T-helper 17 cell (primary cell): ENCODE data around the gene SLC22A14. TPM values are rescaled to one million over a fixed set of nuclear protein-coding genes. Genes with fewer than 3 reads are reported as not detected.

ENCODE experiments used
- total RNA-seq, 4 donors: library from RNA in 2 of 4; stranded (reverse) in 2 of 4; gene quantifications; one replicate each; pipeline ENCODE4 v1.2.3 and lab custom pipeline; 2022 to 2026

The SLC22A14 gene
- total RNA-seq, 2 donors from 2014 or later, result 0.23 TPM; not detected in 1

Other genes with a start within 250 kb of the SLC22A14 start
- gene DLEC1, start 243.1 kb upstream of the SLC22A14 start, total RNA-seq, result 10 to 100 TPM in 1 of 2 donors, 1 to 10 TPM in 1; 8.6 to 16.3 TPM
- 10 to 100 TPM; 78.2 to 79.3 TPM for gene ACAA1, start 145.2 kb upstream of the SLC22A14 start, total RNA-seq
- 10 to 100 TPM; 44.0 to 45.5 TPM for gene MYD88, start 143.6 kb upstream of the SLC22A14 start, total RNA-seq
- 10 to 100 TPM; 39.8 to 51.9 TPM for gene OXSR1, start 116.8 kb upstream of the SLC22A14 start, total RNA-seq
- under 1 TPM; 0.23 to 0.32 TPM for gene SLC22A13, start 16.5 kb upstream of the SLC22A14 start, total RNA-seq
- gene XYLB, start 64.5 kb downstream of the SLC22A14 start, total RNA-seq, result 1 to 10 TPM in 1 of 2 donors, under 1 TPM in 1; 0.75 to 2.8 TPM
- 1 to 10 TPM; 6.6 to 6.7 TPM for gene ACVR2B, start 171.6 kb downstream of the SLC22A14 start, total RNA-seq
- gene EXOG, start 214.0 kb downstream of the SLC22A14 start, total RNA-seq, result 10 to 100 TPM; 20.9 to 21.3 TPM